HepG2 (cell line): ENCODE results near the gene IKZF4. TPM values are rescaled to one million over a fixed set of nuclear protein-coding genes. Genes with fewer than 3 reads are reported as not detected.

Experiments used
- ATF7 ChIP-seq, 2 experiments: fragments of 450-650 bp in 1 of 2; sonication (generic) in 1 of 2; formaldehyde crosslinking in 1 of 2; IDR thresholded peaks; 2 replicates each; pipeline versions ENCODE4 v1.4.0 to v1.6.1; 2016 to 2020; ENCODE audit warnings: antibody characterized with exemption in 1 of 2, mild to moderate bottlenecking in 1 of 2, missing genetic modification reagents in 1 of 2
- BHLHE40 ChIP-seq: IDR thresholded peaks from 2 replicates; pipeline ENCODE4 v1.6.1; 2011; ENCODE audit warnings: low read length, improper control_type of control experiment
- ESRRA ChIP-seq: sonication (generic); formaldehyde crosslinking; IDR thresholded peaks from 2 replicates; pipeline ENCODE4 v1.5.1; 2020; ENCODE audit warnings: mild to moderate bottlenecking, low read depth, missing genetic modification reagents
- ETV6 ChIP-seq: sonication (generic); formaldehyde crosslinking; conservative IDR thresholded peaks from 2 replicates; pipeline ENCODE4 v1.4.0; 2020; ENCODE audit warnings: missing genetic modification reagents
- JARID2 ChIP-seq: sonication (generic); formaldehyde crosslinking; IDR thresholded peaks from 2 replicates; pipeline ENCODE4 v1.8.1; 2023; ENCODE audit warnings: missing genetic modification reagents, inconsistent platforms; ENCODE audit not compliant: insufficient replicate concordance
- REPIN1 ChIP-seq: sonication (generic); formaldehyde crosslinking; IDR thresholded peaks from 2 replicates; pipeline ENCODE4 v1.8.0; 2022; ENCODE audit warnings: missing genetic modification reagents, low read depth, mild to moderate bottlenecking, borderline replicate concordance
- RORA ChIP-seq: sonication (generic); formaldehyde crosslinking; IDR thresholded peaks from 2 replicates; pipeline ENCODE4 v1.5.0; 2020; ENCODE audit warnings: mild to moderate bottlenecking, missing genetic modification reagents, moderate library complexity
- SPEN ChIP-seq: sonication (generic); formaldehyde crosslinking; IDR thresholded peaks from 2 replicates; pipeline ENCODE4 v1.5.1; 2020; ENCODE audit warnings: low read depth, mild to moderate bottlenecking, missing genetic modification reagents
- ZMYM4 ChIP-seq: sonication (generic); formaldehyde crosslinking; IDR thresholded peaks from 2 replicates; pipeline ENCODE4 v1.8.1; 2023; ENCODE audit warnings: mild to moderate bottlenecking, missing genetic modification reagents
- ZNF263 ChIP-seq: sonication (generic); formaldehyde crosslinking; IDR thresholded peaks from 2 replicates; pipeline ENCODE4 v1.4.0; 2020; ENCODE audit warnings: missing genetic modification reagents
- ZNF281 ChIP-seq: sonication (generic); formaldehyde crosslinking; IDR thresholded peaks from 2 replicates; pipeline ENCODE4 v1.4.0; 2020; ENCODE audit warnings: missing genetic modification reagents, borderline replicate concordance
- ZNF543 ChIP-seq: sonication (generic); formaldehyde crosslinking; IDR thresholded peaks from 2 replicates; pipeline ENCODE4 v1.4.0; 2020; ENCODE audit warnings: mild to moderate bottlenecking, missing genetic modification reagents
- ZNF800 ChIP-seq: sonication (generic); formaldehyde crosslinking; IDR thresholded peaks from 2 replicates; pipeline ENCODE4 v1.4.0; 2020; ENCODE audit warnings: missing genetic modification reagents
- ZSCAN21 ChIP-seq: sonication (generic); formaldehyde crosslinking; IDR thresholded peaks from 2 replicates; pipeline ENCODE4 v1.8.0; 2022; ENCODE audit warnings: mild to moderate bottlenecking, missing genetic modification reagents, moderate library complexity, borderline replicate concordance
- ZSCAN9 ChIP-seq: IDR thresholded peaks from 2 replicates; pipeline ENCODE4 v1.6.1; 2016; ENCODE audit warnings: borderline replicate concordance
- polyA plus RNA-seq, 8 experiments: library from polyadenylated mRNA; depleted of rRNA in 3 of 8; stranded (reverse) in 7 of 8; unstranded in 1 of 8; fragments of >200 nt; fragmentation: Illumina TruSeq in 4 of 8; extraction: Trizol in 4 of 8; gene quantifications; 2 replicates each; pipeline versions ENCODE4 v1.2.1 to v1.2.3, GENCODE V29; 2011 to 2016; ENCODE audit warnings: low read depth in 4 of 8, missing spikeins in 1 of 8, mixed read lengths in 1 of 8; ENCODE audit not compliant: insufficient read depth in 1 of 8
- total RNA-seq, 5 experiments: library from RNA; depleted of rRNA; stranded (reverse); fragments of >200 nt; fragmentation: Illumina TruSeq; extraction: Trizol; gene quantifications; 2 replicates each; pipeline ENCODE4 v1.2.3, GENCODE V29; 2016; ENCODE audit warnings: low read depth in 1 of 5
- TF ChIP-seq, protein P1 (sequence below): sonication (generic); formaldehyde crosslinking; IDR thresholded peaks from 2 replicates; pipeline ENCODE4 v1.4.0; 2020; ENCODE audit warnings: missing genetic modification reagents
- TF ChIP-seq, protein P2 (sequence below): sonication (generic); formaldehyde crosslinking; IDR thresholded peaks from 2 replicates; pipeline ENCODE4 v1.5.0; 2020; ENCODE audit warnings: missing genetic modification reagents

IKZF4 gene
- total and polyA plus RNA-seq, 2 of the 13 experiments (the other 11 are each of a cell fraction or from before 2014, with no cell fraction given): 0.58 to 2.2 TPM

- TF ChIP-seq ZNF800: peak; percentile 49; the same call in 1 of the 2 replicates
- no peak for TF ChIP-seq ZNF543 (CRISPR knock-in tag)
- TF ChIP-seq ZNF263 (CRISPR knock-in tag): peak; percentile 38; the same call in 1 of the 2 replicates
- peak; percentile 40; the same call in 1 of the 2 replicates for TF ChIP-seq REPIN1 (CRISPR knock-in tag)
- no peak for TF ChIP-seq RORA (CRISPR knock-in tag)
- peak; percentile 55; the same call in 1 of the 2 replicates for TF ChIP-seq SPEN (CRISPR knock-in tag)
- peak; percentile 69 for TF ChIP-seq JARID2 (CRISPR knock-in tag)
- no peak for TF ChIP-seq BHLHE40
- no peak for TF ChIP-seq ATF7 (IDR thresholded peaks at IDR 0.05)
- TF ChIP-seq ATF7 (CRISPR knock-in tag; IDR thresholded peaks at IDR 0.05): no peak
- no peak; the same call in 1 of the 2 replicates for TF ChIP-seq ESRRA
- 0 out of 2 replicates have a peak, but pooled peaks have one; percentile 36 for TF ChIP-seq ETV6
- TF ChIP-seq ZSCAN21 (CRISPR knock-in tag): peak; percentile 59
- no peak for TF ChIP-seq ZSCAN9 (CRISPR knock-in tag)
- TF ChIP-seq, protein P1, sequence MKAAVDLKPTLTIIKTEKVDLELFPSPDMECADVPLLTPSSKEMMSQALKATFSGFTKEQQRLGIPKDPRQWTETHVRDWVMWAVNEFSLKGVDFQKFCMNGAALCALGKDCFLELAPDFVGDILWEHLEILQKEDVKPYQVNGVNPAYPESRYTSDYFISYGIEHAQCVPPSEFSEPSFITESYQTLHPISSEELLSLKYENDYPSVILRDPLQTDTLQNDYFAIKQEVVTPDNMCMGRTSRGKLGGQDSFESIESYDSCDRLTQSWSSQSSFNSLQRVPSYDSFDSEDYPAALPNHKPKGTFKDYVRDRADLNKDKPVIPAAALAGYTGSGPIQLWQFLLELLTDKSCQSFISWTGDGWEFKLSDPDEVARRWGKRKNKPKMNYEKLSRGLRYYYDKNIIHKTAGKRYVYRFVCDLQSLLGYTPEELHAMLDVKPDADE (CRISPR knock-in tag): no peak
- peak; percentile 48 for TF ChIP-seq ZMYM4 (CRISPR knock-in tag)
- TF ChIP-seq, protein P2, sequence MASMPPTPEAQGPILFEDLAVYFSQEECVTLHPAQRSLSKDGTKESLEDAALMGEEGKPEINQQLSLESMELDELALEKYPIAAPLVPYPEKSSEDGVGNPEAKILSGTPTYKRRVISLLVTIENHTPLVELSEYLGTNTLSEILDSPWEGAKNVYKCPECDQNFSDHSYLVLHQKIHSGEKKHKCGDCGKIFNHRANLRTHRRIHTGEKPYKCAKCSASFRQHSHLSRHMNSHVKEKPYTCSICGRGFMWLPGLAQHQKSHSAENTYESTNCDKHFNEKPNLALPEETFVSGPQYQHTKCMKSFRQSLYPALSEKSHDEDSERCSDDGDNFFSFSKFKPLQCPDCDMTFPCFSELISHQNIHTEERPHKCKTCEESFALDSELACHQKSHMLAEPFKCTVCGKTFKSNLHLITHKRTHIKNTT (CRISPR knock-in tag): no peak
- peak; percentile 33; the same call in 1 of the 2 replicates for TF ChIP-seq ZNF281 (CRISPR knock-in tag)
Observed at GRCh38 chr12:56078931-56079722, 58.3 kb downstream of the IKZF4 start (continued).
